ENCODE measurements around the gene RANBP3.
"Not testable (repeated sequence)": the region's sequence is repeated elsewhere in the genome, so short reads cannot be mapped to it uniquely, and the experiment has no call there.

The RANBP3 gene

DNA sequence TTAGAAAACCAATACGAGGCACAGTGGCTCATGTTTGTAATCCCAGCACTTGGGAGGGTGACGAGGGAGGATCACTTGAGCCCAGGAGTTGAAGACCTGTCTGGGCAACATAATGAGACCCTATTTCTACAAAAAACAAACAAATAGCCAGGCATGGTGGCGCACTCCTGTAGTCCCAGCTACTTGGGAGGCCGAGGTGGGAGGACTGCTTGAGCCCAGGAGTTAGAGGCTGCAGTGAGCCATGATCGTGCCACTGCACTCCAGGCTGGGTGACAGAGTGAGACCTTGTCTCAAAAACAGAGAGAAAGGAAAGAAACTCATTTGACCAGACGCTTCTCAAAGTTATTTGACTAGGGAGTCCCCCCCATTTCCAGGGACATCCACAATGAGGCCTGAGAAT lies 14.7 kb downstream of the RANBP3 start:
- DNase-seq, result not testable (repeated sequence)

- DNase-seq, result no peak
These were observed 15.7 kb downstream of the RANBP3 start for GRCh38 chr19:5961969-5962945.

DNA sequence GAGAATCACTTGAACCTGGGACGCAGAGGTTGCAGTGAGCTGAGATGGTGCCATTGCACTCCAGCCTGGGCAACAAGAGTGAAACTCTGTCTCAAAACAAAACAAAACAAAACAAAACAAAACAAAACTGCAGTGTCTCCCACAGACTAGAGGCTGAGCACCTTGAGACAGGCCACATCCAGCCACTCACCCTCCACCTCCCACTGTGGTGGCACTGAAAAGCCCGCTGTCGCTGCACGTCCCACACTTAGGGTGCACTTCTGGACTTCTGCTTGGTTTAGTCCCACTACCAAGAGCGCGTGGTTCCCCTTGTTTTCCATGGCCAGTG lies 16.3 kb downstream of the RANBP3 start:
- DNase-seq, result not testable (repeated sequence)

DNA sequence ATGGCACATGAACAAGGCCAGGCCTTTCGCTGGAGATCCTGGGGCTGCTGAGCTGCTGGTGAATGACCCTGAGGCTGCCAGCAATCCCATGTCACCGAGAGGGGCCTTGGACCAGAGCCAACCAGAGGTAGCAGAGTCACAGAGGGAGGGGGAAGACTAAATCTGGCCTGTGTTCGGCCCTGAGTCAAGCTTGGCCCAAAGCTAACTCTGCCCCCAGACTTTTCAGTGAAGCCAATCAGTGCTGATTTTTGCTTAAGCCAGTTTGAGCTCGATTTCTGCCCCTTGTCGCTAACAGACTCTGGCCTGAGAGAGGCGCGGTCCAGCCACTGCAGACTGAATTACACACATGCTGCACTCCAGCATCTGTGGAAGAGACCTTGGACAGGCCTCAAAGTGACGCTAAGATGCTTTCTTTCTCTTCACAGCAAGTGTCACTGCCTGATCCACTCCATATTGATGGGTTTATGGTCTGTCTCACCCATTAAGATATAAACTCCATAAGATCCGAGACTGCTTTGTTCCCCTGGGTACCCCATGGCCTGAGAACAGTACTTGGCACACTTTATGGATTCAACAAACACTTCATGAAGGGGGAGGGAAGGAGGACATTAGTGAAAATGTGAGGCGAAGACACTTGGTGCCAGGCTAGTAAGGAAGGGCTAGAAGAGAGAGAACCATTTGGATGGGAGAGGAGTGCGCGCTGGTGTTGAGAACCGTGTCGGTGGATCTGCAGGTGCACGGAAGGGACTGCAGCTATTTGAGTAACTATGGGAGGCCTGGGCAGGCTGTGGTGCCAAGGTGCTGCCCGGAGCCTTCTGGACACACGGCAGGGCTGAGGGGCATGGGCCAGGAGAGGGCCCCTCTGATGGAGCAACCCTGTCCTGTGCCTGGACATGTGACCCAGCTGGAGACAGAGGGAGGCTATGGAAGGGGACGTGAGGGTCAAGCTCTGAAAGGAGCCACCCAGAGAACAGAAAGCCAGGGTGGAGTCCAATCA lies 17.6 kb downstream of the RANBP3 start:
- no peak for DNase-seq

DNA sequence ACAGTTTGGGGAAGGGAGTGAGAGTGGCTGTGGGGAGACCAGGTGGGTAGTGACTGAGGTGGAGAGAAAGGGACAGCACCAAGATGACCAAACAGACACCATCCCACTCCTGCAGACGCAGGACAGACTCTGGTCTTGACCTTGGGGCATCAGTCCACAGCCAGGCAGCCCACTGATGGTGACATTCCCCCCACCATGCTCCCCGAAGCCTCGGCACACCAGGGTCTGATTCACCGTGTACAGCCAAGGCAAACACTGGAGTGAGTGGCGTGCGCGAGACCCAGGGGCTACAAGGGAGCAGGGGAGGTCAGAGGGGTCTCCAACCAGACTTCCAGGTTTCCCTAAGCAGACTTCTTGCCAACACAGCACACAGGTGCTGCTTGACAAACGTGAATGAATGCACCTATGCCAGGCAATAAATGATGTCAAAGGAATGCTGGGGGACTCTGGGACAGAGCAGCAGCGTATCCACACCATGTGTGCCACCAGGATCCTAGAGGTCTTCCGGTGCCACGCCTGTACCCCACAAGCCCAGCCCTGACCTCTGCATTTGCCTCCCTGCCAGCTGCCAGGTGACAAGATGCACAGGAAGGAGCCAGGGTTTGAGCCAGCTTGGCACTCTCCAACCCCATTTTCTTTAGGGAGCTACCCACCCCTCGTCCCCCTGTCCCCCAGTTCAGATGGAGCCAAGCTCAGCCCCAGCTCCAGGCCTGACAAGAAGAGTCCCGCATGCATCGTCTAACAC lies 18.5 kb downstream of the RANBP3 start:
- no peak for DNase-seq

GRCh38 chr19:5958851-5959122 lies 19.2 kb downstream of the RANBP3 start:
- DNase-seq, result no peak

DNA sequence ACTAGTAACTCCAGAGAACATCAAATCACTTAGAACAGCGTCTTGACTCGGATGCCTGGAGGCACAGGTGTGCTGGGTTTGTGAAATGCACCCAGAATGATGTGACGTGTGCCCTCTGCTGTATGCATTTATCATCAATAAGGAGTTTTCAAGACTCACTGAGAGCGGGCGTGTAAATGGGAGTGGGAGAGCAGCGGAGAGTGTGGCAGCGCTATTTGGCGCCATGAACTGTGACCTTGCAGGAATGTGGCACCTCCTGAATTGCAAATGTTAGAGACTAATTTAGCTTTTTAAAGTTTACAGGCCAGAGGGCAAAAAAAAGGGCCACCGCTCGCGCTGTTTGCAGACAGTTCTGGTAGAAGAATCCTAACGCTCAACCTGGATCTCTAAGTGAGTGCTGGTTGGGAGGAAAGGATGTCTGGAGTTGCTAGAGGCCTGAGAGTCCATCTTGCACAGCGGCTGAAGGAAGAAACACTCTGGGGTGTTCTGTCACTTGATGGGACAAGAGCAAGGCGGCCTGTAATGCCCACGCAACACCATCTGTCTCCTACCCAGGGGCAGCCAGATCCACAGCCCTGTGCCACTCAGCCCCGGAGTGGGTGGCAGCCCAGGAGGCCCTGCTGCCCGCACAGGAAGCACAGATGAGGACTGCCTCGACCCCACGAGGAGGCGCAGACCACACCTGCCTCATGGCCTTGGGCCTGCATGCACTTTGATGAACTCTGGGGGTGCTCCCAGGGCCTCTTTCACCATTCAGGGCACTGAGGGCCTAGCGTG lies 19.7 kb downstream of the RANBP3 start:
- DNase-seq, result no peak

DNA sequence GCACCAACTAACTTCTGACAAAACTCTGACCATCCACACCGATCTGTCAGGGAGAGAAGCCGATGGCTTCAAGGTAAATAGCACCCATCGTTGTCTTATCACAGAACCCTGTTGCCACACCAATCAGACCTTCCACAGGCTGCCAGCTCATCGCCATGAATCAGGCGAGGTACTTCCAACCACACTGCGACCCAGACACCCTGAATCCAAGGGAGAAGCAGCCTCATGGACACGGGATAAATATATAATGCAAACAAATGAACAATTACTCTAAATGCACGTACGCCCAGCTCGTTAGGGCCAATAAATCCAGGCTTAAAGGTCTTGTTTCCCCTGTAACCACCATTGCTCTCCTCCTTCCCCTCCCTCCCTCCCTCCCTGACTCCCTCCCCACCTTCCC lies 20.8 kb downstream of the RANBP3 start:
- no peak for DNase-seq

GRCh38 chr19:5956728-5957127 lies 21.2 kb downstream of the RANBP3 start:
- DNase-seq, result no peak

- no peak for DNase-seq
These were observed 21.6 kb downstream of the RANBP3 start for GRCh38 chr19:5956323-5956722.

GRCh38 chr19:5955636-5955935 lies 22.4 kb downstream of the RANBP3 start:
- no peak for DNase-seq

GRCh38 chr19:5954293-5954692 lies 23.6 kb downstream of the RANBP3 start:
- no peak for DNase-seq

DNA sequence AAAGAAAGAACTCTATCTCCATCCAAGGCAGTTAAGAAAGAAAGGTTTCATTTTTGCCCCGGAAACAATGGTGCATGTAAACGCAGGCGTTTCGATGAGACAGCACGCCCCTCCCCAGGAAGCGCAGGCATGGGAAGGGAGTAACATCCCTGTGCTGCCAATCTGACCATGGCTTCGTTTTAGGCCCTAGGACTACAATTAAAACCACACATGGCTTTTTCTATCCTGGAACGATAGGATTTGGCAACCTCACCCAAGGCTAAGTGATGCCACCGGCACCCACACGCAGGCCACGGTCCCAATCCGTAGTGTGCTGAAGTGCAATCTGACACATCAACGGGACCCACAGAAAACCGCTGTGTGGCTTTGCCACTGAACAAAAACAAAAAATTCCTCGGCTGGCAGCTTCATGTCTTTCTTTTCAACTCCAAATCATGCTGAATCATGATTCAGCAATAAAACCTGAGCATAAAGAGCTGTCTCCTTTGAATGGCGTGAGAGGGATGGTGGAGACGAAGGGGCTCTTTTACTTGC lies 24.2 kb downstream of the RANBP3 start:
- DNase-seq, result no peak

DNA sequence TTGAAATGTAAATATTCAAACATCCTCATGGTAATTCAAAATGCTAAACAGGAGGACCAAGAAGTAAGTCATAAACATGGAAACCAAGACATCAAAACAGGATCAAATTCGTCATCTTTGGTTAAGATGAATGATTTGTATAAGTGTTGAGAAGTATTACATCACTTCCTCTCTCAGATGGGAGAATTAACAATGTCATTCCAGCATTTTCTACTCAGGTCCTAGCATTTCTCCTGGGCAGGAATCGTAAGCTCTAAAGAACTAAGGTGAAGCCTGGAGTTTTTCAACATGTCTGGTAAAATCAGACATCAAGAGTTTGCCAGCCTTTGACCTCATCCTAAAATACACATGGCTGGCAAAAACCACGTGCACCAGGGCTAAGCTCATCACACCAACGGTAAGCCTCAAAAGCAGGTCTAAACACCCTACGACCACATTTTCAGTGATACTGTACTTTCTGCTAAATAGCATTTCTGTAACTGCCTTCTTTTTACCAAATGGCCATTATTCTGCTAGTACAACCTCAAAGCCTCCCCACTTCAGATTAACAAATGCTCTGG lies 24.8 kb downstream of the RANBP3 start:
- no peak for DNase-seq

DNA sequence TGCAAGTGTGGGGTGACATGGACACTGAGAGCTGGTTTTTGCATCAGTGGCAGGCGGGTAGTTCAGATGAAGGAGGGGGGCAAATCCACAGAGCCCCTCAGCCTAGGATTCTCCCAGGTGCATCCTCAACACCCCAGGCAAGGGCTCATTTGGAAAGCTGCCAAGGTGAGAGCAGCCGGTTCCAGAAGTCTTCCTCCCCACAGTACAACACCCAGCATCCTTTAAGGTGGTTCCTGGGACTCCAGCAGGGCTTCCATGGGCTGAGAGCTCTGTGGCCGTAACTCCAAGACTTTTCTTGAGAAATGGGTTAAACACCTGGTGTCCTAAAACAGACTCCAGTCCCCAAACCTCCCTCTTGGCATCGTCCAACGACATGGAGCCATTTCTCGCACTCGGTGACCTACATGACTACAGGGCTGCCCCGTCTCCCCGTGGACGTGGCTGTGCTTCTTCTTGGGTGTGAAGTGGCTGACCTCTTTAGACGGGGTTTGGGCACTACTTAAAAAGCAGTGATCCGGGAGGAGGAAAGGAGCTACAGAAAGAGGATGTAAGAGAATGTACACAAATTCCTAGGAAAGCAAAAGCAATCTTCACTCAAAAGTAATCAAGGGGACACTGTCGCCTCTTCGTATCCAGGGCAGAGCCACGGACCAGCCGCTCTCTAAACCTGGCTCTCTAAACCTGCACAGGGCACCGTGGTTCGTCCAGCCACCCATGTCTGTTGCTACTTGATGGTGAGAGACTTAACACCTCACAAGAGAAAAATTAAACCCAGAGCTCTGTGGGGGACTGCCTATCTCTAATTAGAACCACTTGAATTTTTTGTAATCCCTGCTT lies 25.5 kb downstream of the RANBP3 start:
- no peak for DNase-seq

DNA sequence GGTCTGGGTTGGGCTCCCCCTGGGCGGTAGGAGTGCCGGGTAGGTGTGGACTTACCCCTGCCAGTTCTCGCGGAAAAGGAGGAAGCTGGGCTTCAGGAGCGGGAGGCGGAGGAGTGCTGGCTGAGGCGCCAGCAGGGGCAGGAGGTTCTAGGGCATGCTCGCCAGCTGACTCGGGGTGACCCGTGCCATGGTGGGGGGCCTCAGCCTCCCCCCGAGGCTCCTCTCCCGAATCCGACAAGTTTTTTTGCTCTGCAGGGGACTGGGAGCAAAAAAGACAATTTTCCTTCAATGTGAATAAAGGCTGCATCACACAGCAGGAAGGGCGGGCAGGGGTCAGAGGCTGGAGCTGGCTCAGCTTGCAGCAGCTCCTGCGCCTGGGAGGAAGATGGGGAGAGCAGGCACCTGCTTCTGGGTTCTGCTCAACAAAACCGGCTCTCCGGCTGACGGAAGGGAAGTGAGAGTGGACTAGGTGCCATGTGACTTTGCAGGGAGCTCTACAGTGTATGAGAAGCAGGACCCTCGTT lies 26.5 kb downstream of the RANBP3 start:
- DNase-seq, result no peak

DNA sequence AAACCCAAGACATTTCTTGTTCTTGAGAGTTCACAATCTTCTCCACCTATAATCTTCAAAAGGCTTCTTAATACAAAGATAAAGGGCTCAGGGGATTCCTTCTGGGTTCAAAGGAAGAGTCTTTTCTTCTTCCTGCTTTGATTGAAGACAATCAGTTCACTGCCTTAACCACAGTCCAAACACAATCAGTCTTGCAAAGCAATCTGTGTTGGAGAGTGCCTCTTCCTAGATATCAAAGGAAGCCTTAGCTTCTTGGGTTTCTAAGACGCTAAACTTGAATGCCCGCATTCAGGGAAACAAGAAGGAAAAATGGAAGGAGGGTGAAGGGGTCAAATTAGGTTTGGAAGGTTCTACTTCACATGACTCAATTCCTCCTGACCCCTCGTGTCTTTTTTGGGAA lies 27.2 kb downstream of the RANBP3 start:
- DNase-seq, result no peak

DNA sequence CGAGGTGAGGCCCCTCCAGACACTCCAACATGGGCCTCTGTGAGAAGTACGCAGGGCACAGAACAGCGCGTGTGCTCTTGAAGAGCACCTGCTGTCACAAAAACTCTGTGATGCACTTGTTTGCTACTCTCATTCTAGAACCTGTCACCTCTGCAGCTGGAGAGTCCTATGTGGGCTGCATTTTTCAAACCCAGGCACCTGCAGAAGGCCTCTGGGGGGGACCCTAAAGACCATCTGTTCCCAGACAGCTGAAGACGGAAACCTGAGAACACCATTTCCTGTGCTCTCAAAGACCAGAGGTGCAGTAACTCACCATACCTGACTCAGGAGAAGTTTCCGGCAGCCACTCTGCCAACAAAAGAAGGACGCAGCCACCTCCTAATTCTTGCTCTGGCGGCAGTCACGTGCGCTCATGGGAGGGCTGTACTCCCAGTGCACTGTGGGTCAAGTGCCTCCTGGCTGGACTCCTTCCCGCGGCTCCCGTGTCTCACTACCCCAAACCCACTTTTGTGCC lies 28.1 kb downstream of the RANBP3 start:
- no peak for DNase-seq

DNA sequence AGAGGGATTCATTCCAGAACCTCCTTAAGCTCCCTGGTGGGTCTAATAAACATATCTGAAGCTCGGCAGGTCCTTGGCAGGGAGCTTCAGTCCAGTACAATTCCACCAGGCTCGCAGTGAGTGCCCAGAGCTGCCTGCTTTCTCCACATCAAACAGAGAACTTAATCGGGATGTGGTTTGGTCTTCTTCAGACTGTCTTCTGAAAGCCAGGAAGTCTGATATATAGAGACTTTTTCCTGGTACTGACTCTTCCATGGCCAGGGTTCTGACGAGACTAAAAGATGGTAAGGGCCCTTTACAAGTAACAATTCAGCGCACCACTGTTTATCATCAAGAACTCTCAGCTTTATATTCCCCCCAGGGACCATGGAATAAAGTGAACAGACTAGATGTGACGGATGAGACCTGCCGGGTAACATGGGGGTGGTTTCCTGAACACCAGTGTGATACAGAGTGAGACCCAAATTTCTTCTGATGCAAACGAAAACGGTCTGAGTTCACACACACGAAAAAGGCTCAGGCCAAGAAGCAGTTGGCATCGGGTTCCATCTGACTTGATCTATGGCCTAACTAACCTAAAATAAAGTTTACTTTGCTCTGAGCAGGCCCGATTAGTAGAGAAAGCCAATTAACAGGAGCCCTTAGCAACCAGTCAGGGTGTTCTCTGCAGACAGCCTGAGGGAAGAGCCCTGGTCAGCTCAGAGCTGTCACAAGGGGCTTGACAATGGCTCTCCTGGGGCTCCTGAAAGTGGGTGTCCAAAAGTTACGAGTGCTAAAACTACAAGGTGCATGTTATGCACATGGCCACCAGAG lies 29.0 kb downstream of the RANBP3 start:
- no peak for DNase-seq

DNA sequence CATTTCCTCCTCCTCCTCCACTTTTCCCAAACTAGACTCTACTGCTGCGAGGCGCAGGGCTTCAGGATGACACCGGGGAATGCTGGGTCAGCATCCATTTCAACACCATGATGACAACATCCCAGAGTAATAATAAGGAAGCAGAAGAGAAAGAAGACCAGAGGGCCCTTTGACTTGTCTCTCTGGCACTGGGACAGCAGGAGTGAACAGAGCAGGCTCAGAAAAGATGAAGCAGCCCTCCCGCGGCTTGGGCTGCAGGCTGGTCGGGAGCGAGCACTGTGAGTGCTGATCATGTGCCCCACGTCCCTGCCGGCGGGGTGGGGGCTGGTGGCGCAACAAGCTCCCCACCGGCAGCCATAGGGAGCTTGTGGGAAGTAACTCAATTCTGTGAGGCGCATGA lies 30.5 kb downstream of the RANBP3 start:
- no peak for DNase-seq

All from T1000 (cell line).